Measurements from ENCODE around the gene BHMT2. TPM values are rescaled to one million over a fixed set of nuclear protein-coding genes. Genes with fewer than 3 reads are reported as not detected.

The BHMT2 gene
- total and polyA plus RNA-seq, 8 donors = 0.28 to 2.8 (median 1.6) TPM

DNA sequence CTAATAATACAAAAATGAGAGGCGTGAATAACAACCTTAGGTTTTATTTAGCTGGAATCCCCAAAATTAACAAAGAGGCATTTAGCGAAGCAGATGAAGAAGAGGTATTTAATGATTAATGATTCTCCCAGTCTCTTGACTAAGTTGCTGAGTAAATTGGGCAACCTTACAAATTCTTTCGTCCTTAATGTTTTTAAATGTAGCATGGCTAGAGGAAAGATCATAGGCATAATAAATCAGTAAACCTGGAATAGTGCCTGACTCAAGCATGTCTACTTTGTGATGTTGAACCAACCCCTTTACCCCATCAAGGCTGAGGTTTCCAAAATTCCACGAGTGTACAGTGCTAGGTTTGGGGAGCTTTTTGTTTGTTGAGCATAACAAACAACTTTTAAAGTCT lies 49.9 kb downstream of the BHMT2 start:
- WGBS, 2 donors = 77 to 80% methylated on average over 4 of the region's 4 CpGs

DNA sequence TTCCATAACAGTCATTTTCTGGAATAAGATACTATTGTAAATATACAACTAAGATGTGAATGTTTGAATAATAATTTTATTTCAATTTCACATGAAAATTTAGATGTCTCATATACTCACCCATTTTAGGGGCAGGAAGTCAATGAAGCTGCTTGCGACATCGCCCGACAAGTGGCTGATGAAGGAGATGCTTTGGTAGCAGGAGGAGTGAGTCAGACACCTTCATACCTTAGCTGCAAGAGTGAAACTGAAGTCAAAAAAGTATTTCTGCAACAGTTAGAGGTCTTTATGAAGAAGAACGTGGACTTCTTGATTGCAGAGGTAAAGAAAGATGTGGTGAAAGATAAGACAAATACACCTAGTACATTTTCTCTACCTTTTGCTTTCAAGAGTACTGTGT lies 50.7 kb downstream of the BHMT2 start:
- WGBS, 2 donors = 92 to 96% methylated on average over 4 of the region's 4 CpGs

More for the DNA sequence above, 49.9 kb downstream of the BHMT2 start:
- no peaks in the 10 kb centered on the region for H3K27me3 ChIP-seq
- FAIRE-seq = no peak
- no peaks in the 10 kb centered on the region for H3K4me1 ChIP-seq
- no peak overlapping the region for H3K4me3 ChIP-seq
- TF ChIP-seq, protein P1, sequence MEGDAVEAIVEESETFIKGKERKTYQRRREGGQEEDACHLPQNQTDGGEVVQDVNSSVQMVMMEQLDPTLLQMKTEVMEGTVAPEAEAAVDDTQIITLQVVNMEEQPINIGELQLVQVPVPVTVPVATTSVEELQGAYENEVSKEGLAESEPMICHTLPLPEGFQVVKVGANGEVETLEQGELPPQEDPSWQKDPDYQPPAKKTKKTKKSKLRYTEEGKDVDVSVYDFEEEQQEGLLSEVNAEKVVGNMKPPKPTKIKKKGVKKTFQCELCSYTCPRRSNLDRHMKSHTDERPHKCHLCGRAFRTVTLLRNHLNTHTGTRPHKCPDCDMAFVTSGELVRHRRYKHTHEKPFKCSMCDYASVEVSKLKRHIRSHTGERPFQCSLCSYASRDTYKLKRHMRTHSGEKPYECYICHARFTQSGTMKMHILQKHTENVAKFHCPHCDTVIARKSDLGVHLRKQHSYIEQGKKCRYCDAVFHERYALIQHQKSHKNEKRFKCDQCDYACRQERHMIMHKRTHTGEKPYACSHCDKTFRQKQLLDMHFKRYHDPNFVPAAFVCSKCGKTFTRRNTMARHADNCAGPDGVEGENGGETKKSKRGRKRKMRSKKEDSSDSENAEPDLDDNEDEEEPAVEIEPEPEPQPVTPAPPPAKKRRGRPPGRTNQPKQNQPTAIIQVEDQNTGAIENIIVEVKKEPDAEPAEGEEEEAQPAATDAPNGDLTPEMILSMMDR (IDR thresholded peaks at IDR 0.05) = no peak
- no peaks in the 10 kb centered on the region for H3K36me3 ChIP-seq
- intact Hi-C loops (cut with DNase I) = no loop called here
- no peak overlapping the region for H3K27ac ChIP-seq
- DNase-seq = no peak
- no peaks in the 10 kb centered on the region for H3K9me3 ChIP-seq
- no peak for ATAC-seq

GRCh38 chr5:79122973-79123372 lies 53.4 kb downstream of the BHMT2 start:
- no peak for ATAC-seq
- intact Hi-C loops (cut with DNase I) = loop anchor here in 1 of 3 donors (10.0 kb wide), 1 partner anchor 88 kb away; no protein-coding TSS in a partner anchor
- no peaks in the 10 kb centered on the region for H3K9me3 ChIP-seq
- no peak for DNase-seq
- no peaks in the 10 kb centered on the region for H3K36me3 ChIP-seq
- no peaks in the 10 kb centered on the region for H3K4me1 ChIP-seq
- no peak overlapping the region for H3K4me3 ChIP-seq
- TF ChIP-seq, protein P1 (IDR thresholded peaks at IDR 0.05) = no peak
- H3K27ac ChIP-seq = no peak overlapping the region
- no peaks in the 10 kb centered on the region for H3K27me3 ChIP-seq
- no peak for FAIRE-seq

More for the DNA sequence above, 50.7 kb downstream of the BHMT2 start:
- FAIRE-seq = no peak
- ATAC-seq = no peak
- Histone ChIP-seq H3K4me3 (no peak overlapping the region), H3K27me3 (no peaks in the 10 kb centered on the region), H3K27ac (no peak overlapping the region), H3K9me3 (no peaks in the 10 kb centered on the region), H3K4me1 (no peaks in the 10 kb centered on the region), H3K36me3 (no peaks in the 10 kb centered on the region)
- no peak for DNase-seq
- intact Hi-C loops (cut with DNase I) = loop anchor here in 1 of 3 donors (10.0 kb wide), 1 partner anchor 85 kb away; no protein-coding TSS in a partner anchor
- TF ChIP-seq, protein P1 (IDR thresholded peaks at IDR 0.05) = no peak

DNA sequence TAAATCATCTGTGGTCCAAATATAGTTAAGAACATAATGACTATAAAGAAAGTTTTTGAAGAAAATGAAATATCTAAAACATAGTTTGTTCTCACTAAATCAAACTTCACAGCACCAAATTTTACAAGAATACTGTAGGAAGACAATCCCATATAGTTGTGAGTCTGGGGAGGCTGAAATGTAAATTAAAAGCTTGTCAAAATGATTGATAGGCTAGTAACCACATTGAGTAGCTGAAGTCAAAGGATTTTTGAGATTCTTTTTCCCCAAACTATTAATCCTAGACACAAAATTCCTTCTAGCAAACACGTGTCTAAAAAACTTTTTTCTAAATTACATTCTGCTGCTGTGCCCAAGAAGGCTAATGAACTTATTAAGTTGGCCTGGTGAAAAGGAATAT lies 55.0 kb downstream of the BHMT2 start:
- H3K9me3 ChIP-seq = no peaks in the 10 kb centered on the region
- TF ChIP-seq, protein P1 (IDR thresholded peaks at IDR 0.05) = no peak
- ATAC-seq = no peak
- 66 to 88% methylated on average over 1 of the region's 1 CpG for WGBS, 2 donors
- H3K27me3 ChIP-seq = no peaks in the 10 kb centered on the region
- no peak for DNase-seq
- H3K4me1 ChIP-seq = no peaks in the 10 kb centered on the region
- intact Hi-C loops (cut with DNase I) = loop anchor here in 2 of 3 donors (5.0 to 10.0 kb wide), 2 partner anchors 90 to 102 kb away; no protein-coding TSS in a partner anchor
- no peak for FAIRE-seq
- H3K4me3 ChIP-seq = no peak overlapping the region
- no peaks in the 10 kb centered on the region for H3K36me3 ChIP-seq
- no peak overlapping the region for H3K27ac ChIP-seq

DNA sequence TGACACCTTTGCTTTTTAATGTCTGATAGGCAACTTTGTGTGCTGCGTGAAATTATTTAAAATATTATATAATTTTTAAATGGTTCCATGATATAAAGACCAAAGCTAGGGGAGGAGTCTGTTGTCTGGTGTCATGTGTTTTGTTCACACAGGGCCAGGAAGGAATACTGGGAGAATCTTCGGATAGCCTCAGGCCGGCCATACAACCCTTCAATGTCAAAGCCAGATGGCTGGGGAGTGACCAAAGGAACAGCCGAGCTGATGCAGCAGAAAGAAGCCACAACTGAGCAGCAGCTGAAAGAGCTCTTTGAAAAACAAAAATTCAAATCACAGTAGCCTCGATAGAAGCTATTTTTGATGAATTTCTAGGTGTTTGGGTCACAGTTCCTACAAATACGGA lies 61.2 kb downstream of the BHMT2 start:
- H3K27ac ChIP-seq = no peak overlapping the region

More for the DNA sequence above, 61.2 kb downstream of the BHMT2 start:
- DNase-seq = no peak
- no peaks in the 10 kb centered on the region for H3K9me3 ChIP-seq
- ATAC-seq = no peak
- intact Hi-C loops (cut with DNase I) = loop anchor here in 2 of 3 donors (10.0 kb wide), 2 partner anchors 106 to 334 kb away; no protein-coding TSS in a partner anchor
- no peak for FAIRE-seq
- H3K27me3 ChIP-seq = no peaks in the 10 kb centered on the region
- H3K4me1 ChIP-seq = peaks cover 0 to 7% (median 3%) of the 10 kb centered on the region in 3 donors
- WGBS, 2 donors = 72 to 81% methylated on average over 6 of the region's 6 CpGs
- H3K36me3 ChIP-seq = no peaks in the 10 kb centered on the region
- TF ChIP-seq, protein P1 (IDR thresholded peaks at IDR 0.05) = no peak
- H3K4me3 ChIP-seq = no peak overlapping the region

Data from pancreas (tissue), 10 donors.